GM12801 (cell line): ENCODE results near the gene LHX5.

Experiments used
- TF ChIP-seq, protein P1 (sequence below): IDR thresholded peaks from one replicate; pipeline ENCODE4 v1.5.1; 2011; ENCODE audit warnings: control low read depth; ENCODE audit not compliant: insufficient read length; ENCODE audit errors: extremely low read depth

The LHX5 gene

DNA sequence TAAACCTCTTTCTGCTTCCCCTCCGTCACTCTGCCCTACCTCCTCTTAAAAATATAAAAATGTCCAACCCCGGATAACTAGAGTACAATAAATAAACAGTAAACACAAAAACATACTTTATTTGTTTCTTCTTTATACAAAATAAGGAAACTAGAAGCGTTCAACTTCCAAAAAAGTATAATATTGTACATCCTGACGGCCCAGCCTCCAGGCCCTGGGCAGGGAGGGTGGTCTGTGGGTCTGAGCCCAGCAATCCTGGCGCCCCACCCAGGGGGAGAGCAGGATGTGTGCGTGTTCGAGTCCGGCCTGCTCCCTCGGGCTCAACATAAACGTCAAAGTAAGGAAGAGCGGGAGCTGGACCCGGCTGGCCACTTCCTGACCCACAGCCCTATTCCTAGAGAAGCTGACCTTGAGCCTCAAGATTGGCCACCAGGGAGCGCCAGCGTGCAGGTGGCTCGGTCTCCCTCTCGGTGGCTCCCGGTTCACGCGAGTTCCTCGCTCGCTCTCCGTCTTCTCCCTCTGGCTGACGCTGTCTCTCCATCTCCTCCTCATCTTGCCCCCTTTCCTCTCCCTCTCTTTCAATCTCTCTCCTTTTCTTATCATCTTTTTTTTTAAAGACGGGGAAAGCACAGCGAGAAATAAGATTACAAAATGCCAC lies 9.4 kb downstream of the LHX5 start:
- TF ChIP-seq, protein P1, sequence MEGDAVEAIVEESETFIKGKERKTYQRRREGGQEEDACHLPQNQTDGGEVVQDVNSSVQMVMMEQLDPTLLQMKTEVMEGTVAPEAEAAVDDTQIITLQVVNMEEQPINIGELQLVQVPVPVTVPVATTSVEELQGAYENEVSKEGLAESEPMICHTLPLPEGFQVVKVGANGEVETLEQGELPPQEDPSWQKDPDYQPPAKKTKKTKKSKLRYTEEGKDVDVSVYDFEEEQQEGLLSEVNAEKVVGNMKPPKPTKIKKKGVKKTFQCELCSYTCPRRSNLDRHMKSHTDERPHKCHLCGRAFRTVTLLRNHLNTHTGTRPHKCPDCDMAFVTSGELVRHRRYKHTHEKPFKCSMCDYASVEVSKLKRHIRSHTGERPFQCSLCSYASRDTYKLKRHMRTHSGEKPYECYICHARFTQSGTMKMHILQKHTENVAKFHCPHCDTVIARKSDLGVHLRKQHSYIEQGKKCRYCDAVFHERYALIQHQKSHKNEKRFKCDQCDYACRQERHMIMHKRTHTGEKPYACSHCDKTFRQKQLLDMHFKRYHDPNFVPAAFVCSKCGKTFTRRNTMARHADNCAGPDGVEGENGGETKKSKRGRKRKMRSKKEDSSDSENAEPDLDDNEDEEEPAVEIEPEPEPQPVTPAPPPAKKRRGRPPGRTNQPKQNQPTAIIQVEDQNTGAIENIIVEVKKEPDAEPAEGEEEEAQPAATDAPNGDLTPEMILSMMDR, result no peak

- TF ChIP-seq, protein P1, result no peak
Measured at GRCh38 chr12:113461666-113462065, 10.0 kb downstream of the LHX5 start.

- TF ChIP-seq, protein P1, result no peak
Measured at GRCh38 chr12:113459981-113460380, 11.7 kb downstream of the LHX5 start.

DNA sequence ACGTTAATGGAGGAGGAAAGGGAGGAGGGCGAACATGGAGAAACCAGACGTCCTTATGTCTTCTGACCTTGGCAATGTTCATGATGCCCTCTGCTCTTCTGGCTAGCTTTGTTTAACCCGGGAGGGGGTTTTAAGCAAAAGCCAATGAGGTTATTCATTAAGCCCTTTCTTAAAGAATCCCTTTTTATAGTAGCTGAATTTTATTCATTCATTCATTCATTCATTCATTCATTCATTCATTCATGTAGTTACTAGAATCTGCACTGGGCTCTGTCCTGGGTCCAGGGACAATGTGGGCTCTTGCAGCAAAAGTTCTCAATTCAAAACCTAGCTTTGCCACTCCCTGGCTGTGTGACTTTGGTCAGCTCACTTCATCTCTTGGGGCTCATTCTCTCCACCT lies 14.0 kb downstream of the LHX5 start:
- TF ChIP-seq, protein P1, result no peak

GRCh38 chr12:113457185-113457584 lies 14.5 kb downstream of the LHX5 start:
- TF ChIP-seq, protein P1, result no peak

DNA sequence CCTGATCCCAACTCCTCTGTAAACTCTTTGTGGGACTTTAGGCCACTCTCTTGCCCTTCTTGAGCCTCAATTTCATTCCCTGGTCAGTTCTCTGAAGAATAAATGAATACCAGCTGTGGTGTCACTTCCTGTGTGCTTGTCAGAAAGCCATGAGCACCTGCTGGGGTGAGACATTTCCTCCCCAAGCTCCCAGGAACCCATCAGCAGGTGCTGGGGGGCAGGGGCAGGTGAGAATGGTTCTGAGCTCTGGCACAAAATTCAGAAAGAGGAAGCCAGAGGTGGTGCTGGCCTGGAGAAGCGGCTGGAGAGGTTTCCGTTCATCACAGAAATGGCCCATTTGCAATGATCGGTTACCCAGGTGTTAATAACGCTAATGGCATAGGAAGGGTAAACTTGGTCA lies 14.9 kb downstream of the LHX5 start:
- TF ChIP-seq, protein P1, result no peak

DNA sequence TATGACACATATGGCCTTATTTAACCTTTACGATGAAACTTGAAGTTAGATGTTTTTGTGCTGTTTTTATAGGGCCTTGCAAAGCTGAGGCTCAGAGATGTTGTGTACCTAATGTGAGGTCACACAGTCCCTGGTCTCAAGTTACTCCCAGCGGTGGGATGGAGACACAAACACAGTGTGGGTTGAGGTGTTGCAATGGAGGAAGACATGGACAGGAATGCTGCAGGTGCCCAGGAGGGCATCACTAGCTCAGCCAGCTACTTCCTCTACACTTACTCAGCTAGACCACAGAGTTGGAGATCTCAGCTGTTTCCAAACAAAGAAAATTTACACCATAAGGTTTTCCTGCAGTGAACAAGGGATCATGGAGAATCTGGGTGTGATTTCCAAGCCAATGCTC lies 15.5 kb downstream of the LHX5 start:
- TF ChIP-seq, protein P1, result no peak
